Activated CD4-positive, alpha-beta T cell treated with anti-CD3 and anti-CD28 coated beads for 36 hours (primary cell): Measurements from ENCODE around the gene CACNA2D2. TPM values are rescaled to one million over a fixed set of nuclear protein-coding genes. Genes with fewer than 3 reads are reported as not detected.

Experiments used
- ATAC-seq: fragments of 200-7000 bp; cut with Tn5 transposase; one replicate; pipeline ENCODE4 v1.10.0; 2021; ENCODE audit warnings: mild to moderate bottlenecking, moderate library complexity
- CTCF ChIA-PET: fragments of 350-600 bp; sonication (Branson Sonifier 250); formaldehyde crosslinking; loops from one replicate; lab custom pipeline; 2021; ENCODE audit warnings: antibody characterized with exemption; lab: Charles Lee
- POLR2A ChIA-PET: fragments of 350-600 bp; sonication (Branson Sonifier 250); formaldehyde crosslinking; loops from one replicate; lab custom pipeline; 2021; ENCODE audit warnings: antibody characterized with exemption, inconsistent platforms; lab: Charles Lee
- DNase-seq: peaks from one replicate; pipeline ENCODE4 v3.0.0-alpha.2; 2020
- H3K27ac Mint-ChIP-seq: one replicate; pipeline ENCODE4 v1.8.0; 2021; ENCODE audit warnings: mixed read lengths
- H3K27me3 Mint-ChIP-seq: one replicate; pipeline ENCODE4 v1.8.0; 2021; ENCODE audit warnings: mixed read lengths
- H3K36me3 Mint-ChIP-seq: one replicate; pipeline ENCODE4 v1.8.0; 2021; ENCODE audit warnings: low read depth, mixed read lengths
- H3K4me1 Mint-ChIP-seq: one replicate; pipeline ENCODE4 v1.8.0; 2021; ENCODE audit warnings: mixed read lengths
- H3K4me3 Mint-ChIP-seq: one replicate; pipeline ENCODE4 v1.8.0; 2021; ENCODE audit warnings: mild to moderate bottlenecking, moderate library complexity, mixed read lengths
- H3K9me3 Mint-ChIP-seq: one replicate; pipeline ENCODE4 v1.8.0; 2021; ENCODE audit warnings: low read depth, mixed read lengths
- intact Hi-C, 2 experiments: fragments of 100-400 bp; cut with DNase I in 1 of 2; cut with micrococcal nuclease in 1 of 2; formaldehyde crosslinking; loops; one replicate each; pipeline versions ENCODE4 v1.14.2 to v1.15.1; 2022 to 2024; cut with DNase I, micrococcal nuclease
- total RNA-seq, 2 experiments: library from RNA; stranded (reverse); gene quantifications; one replicate each; pipeline ENCODE4 v1.2.3, GENCODE V29; 2021

The CACNA2D2 gene
- total RNA-seq, 2 experiments from 2014 or later = 1.1 to 1.5 TPM

DNA sequence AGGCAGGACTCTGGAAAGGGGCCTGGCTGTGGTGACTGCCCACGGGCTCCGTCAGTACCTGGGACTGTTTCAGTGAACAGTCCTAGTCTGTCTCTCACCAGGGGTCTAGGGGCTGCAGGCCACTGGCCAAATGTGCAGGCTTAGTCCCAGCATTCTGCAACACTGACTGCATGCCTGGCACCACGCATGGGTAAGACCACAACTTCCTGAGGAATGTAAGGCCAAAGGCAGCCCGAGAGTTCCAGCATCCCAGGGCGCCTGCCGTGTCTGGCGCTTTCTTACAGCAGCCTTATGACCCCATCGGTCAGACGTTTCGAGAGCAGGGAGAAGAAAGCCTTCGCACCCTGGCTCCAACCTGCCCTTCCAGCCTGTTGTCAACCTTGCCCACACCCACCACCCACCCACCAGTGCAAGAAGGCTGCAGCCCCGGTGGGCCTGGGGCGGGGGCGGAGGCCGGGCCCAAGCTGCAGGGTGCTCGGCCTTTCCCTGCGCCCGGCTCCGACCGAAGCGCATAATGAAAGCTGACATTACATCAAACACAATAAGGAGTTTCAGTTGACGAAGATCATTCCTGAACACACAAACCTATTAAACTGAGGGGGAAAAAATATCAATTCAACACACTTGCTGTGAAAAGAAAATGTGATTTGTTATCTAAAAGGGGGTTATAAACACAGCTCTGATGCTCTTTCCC lies 114.6 kb downstream of the CACNA2D2 start:
- CTCF ChIA-PET = no interaction called here
- Mint-ChIP-seq H3K36me3 (no peaks in the 10 kb centered on the region), H3K9me3 (no peaks in the 10 kb centered on the region), H3K27me3 (no peaks in the 10 kb centered on the region), H3K4me1 (peaks cover 1% of the 10 kb centered on the region), H3K27ac (no peak overlapping the region), H3K4me3 (no peak overlapping the region)
- intact Hi-C loops = no loop called here
- DNase-seq (no peak), ATAC-seq (no peak)
- POLR2A ChIA-PET = no interaction called here

GRCh38 chr3:50388016-50388719 lies 115.3 kb downstream of the CACNA2D2 start:
- H3K4me1 Mint-ChIP-seq = peaks cover 1% of the 10 kb centered on the region
- H3K27ac Mint-ChIP-seq = no peak overlapping the region
- H3K36me3 Mint-ChIP-seq = no peaks in the 10 kb centered on the region
- ATAC-seq (no peak), DNase-seq (no peak)
- intact Hi-C loops = no loop called here
- no peaks in the 10 kb centered on the region for H3K27me3 Mint-ChIP-seq
- H3K4me3 Mint-ChIP-seq = no peak overlapping the region
- ChIA-PET POLR2A (no interaction called here), CTCF (interaction anchor here (0.6 kb wide), 1 partner anchor 665 kb away, joined by 5 read pairs; no protein-coding TSS in a partner anchor)
- no peaks in the 10 kb centered on the region for H3K9me3 Mint-ChIP-seq

DNA sequence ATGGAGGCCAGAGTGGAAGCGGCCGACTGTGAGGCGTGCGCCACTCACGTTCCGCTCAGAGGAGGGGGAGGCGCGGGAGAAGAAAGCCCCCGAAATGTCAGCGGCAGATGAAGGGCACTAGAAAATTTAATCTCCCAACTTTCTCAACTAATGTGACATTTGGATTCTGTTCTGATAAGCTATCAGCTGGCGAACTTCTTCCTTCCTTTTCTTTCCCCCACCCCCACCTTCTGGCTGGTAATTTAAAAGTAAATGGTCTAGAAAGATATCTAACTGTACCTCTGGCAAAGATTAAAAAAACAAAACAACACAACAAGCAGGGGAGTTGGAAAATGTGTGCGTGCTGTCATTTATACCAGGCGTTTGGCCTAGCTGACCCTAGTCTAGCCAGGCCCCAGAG lies 117.7 kb downstream of the CACNA2D2 start:
- Mint-ChIP-seq H3K4me1 (no peaks in the 10 kb centered on the region), H3K27me3 (no peaks in the 10 kb centered on the region), H3K27ac (no peak overlapping the region), H3K36me3 (no peaks in the 10 kb centered on the region), H3K4me3 (no peak overlapping the region), H3K9me3 (no peaks in the 10 kb centered on the region)
- DNase-seq (no peak), ATAC-seq (no peak)
- intact Hi-C loops = no loop called here
- CTCF ChIA-PET = no interaction called here
- POLR2A ChIA-PET = interaction anchor here (0.6 kb wide), 1 partner anchor 409 kb away, joined by 3 read pairs; no protein-coding TSS in a partner anchor

GRCh38 chr3:50383750-50384149 lies 119.7 kb downstream of the CACNA2D2 start:
- H3K27me3 Mint-ChIP-seq = no peaks in the 10 kb centered on the region

GRCh38 chr3:50382722-50383121 lies 120.7 kb downstream of the CACNA2D2 start:
- Mint-ChIP-seq H3K4me1 (no peaks in the 10 kb centered on the region), H3K36me3 (no peaks in the 10 kb centered on the region), H3K27ac (no peak overlapping the region), H3K4me3 (no peak overlapping the region), H3K27me3 (no peaks in the 10 kb centered on the region), H3K9me3 (no peaks in the 10 kb centered on the region)
- no peak for ATAC-seq
- DNase-seq = no peak
- CTCF ChIA-PET = interaction anchor here (0.5 kb wide), 1 partner anchor 1574 kb away, joined by 4 read pairs; no protein-coding TSS in a partner anchor
- POLR2A ChIA-PET = no interaction called here
- intact Hi-C loops = no loop called here

More at GRCh38 chr3:50383750-50384149, 119.7 kb downstream of the CACNA2D2 start:
- H3K27ac Mint-ChIP-seq = no peak overlapping the region
- ChIA-PET CTCF (no interaction called here), POLR2A (no interaction called here)
- H3K4me3 Mint-ChIP-seq = no peak overlapping the region
- intact Hi-C loops = no loop called here
- no peaks in the 10 kb centered on the region for H3K36me3 Mint-ChIP-seq
- H3K4me1 Mint-ChIP-seq = no peaks in the 10 kb centered on the region
- no peak for DNase-seq
- no peaks in the 10 kb centered on the region for H3K9me3 Mint-ChIP-seq
- no peak for ATAC-seq

GRCh38 chr3:50381383-50381782 lies 122.1 kb downstream of the CACNA2D2 start:
- DNase-seq (no peak), ATAC-seq (no peak)
- Mint-ChIP-seq H3K4me1 (no peaks in the 10 kb centered on the region), H3K4me3 (no peak overlapping the region), H3K27me3 (no peaks in the 10 kb centered on the region), H3K27ac (no peak overlapping the region), H3K36me3 (no peaks in the 10 kb centered on the region), H3K9me3 (no peaks in the 10 kb centered on the region)
- POLR2A ChIA-PET = no interaction called here
- CTCF ChIA-PET = interaction anchor here (0.6 kb wide), 1 partner anchor 490 kb away, joined by 3 read pairs; no protein-coding TSS in a partner anchor
- intact Hi-C loops = no loop called here

- Mint-ChIP-seq H3K4me3 (no peak overlapping the region), H3K36me3 (no peaks in the 10 kb centered on the region), H3K27ac (no peak overlapping the region), H3K4me1 (no peaks in the 10 kb centered on the region), H3K27me3 (no peaks in the 10 kb centered on the region), H3K9me3 (no peaks in the 10 kb centered on the region)
- DNase-seq = no peak
- POLR2A ChIA-PET = interaction anchor here (0.6 kb wide), 1 partner anchor 36 kb away, joined by 3 read pairs; no protein-coding TSS in a partner anchor
- ATAC-seq = no peak
- intact Hi-C loops = no loop called here
- CTCF ChIA-PET = no interaction called here
Observed at GRCh38 chr3:50380405-50381085, 122.9 kb downstream of the CACNA2D2 start.

- Mint-ChIP-seq H3K9me3 (no peaks in the 10 kb centered on the region), H3K36me3 (no peaks in the 10 kb centered on the region), H3K4me3 (no peak overlapping the region), H3K27ac (no peak overlapping the region), H3K27me3 (no peaks in the 10 kb centered on the region), H3K4me1 (no peaks in the 10 kb centered on the region)
- ChIA-PET CTCF (no interaction called here), POLR2A (no interaction called here)
- ATAC-seq = no peak
- DNase-seq = no peak
- intact Hi-C loops = no loop called here
Observed at GRCh38 chr3:50378757-50379156, 124.7 kb downstream of the CACNA2D2 start.

DNA sequence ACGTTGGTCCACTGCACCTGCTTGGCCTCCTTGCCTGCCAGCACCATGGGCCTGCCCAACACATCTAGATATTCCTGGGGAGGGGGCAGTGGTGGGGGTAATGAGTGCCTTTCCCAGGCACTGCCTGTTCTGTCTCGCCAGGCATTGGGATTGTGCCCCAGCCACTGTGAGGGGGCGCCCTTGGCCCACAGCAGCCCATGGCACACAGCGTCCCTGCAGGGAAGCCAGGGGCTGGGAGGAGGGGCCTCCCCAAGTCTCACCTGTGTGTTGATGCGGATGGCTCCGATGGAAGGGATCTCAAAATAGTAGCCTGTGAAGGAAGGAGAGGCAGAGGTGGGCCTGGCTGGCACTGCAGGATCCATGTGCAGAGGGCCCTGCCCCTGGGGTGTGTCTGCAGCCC lies 125.4 kb downstream of the CACNA2D2 start:
- intact Hi-C loops = no loop called here
- H3K4me3 Mint-ChIP-seq = no peak overlapping the region
- H3K27me3 Mint-ChIP-seq = no peaks in the 10 kb centered on the region
- POLR2A ChIA-PET = no interaction called here
- DNase-seq = no peak
- H3K9me3 Mint-ChIP-seq = no peaks in the 10 kb centered on the region
- peaks cover 4% of the 10 kb centered on the region for H3K4me1 Mint-ChIP-seq
- ATAC-seq = no peak
- H3K36me3 Mint-ChIP-seq = no peaks in the 10 kb centered on the region
- H3K27ac Mint-ChIP-seq = no peak overlapping the region
- CTCF ChIA-PET = no interaction called here

DNA sequence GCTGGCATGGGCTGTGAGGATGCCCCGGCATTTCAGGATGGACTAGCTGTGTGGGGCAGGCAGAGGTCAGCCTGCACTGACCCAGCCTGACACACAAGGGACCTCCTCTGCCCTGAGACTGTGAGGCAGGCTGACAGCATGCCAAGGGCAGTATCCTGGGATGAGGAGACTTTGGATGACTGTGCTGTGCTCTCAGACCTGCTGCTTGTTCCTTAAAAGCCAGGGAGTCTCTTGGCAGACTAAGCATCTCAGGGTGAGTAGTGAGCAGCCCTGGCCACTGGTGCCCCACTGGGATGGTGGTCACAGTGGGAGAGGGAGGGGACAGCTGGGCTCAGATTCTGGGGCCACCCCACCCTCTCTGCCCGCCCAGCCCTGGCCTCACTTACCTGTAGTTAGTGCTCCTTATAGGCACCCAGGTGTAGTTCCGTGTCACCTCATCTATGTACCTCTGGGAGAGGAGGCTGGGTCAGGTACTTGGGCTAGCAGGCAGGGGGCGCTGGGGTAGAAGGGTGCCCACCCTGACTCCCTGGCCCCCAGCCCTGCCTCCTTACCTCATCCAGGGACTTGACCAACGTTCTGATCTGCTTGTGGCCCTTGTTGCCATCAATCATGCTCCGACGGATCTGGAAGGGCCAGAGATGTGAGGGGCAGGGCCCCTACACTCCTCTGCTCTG lies 128.0 kb downstream of the CACNA2D2 start:
- CTCF ChIA-PET = no interaction called here
- intact Hi-C loops = no loop called here
- no peak overlapping the region for H3K4me3 Mint-ChIP-seq
- H3K4me1 Mint-ChIP-seq = peaks cover 8% of the 10 kb centered on the region
- no peaks in the 10 kb centered on the region for H3K36me3 Mint-ChIP-seq
- H3K9me3 Mint-ChIP-seq = no peaks in the 10 kb centered on the region
- ATAC-seq (peak; percentile 26), DNase-seq (no peak)
- POLR2A ChIA-PET = no interaction called here
- no peaks in the 10 kb centered on the region for H3K27me3 Mint-ChIP-seq
- no peak overlapping the region for H3K27ac Mint-ChIP-seq
